Stimulated activated naive B cell treated with anti-CD40 and anti-IgM and Interleukin-4, amounts not matched to agents 10 μg/mL and 1 μg/mL and 100 μg/mL, for 72 hours (primary cell): Measurements from ENCODE around the gene SLC5A6.

Source experiments
- ATAC-seq, 2 donors: fragments of 150-1000 bp; cut with Tn5 transposase; replicated peaks; 2 replicates each; pipeline ENCODE4 v1.10.0; 2021; ENCODE audit warnings: moderate library complexity in 1 of 2
- DNase-seq: peaks from one replicate; pipeline ENCODE4 v3.0.0; 2021
- H3K27ac Mint-ChIP-seq: one replicate; pipeline ENCODE4 v1.8.0; 2022; ENCODE audit warnings: mild to moderate bottlenecking, mixed read lengths
- H3K27me3 Mint-ChIP-seq, 2 donors: one replicate each; pipeline ENCODE4 v1.8.0; 2022; ENCODE audit warnings: mixed read lengths in 2 of 2
- H3K36me3 Mint-ChIP-seq, 2 donors: one replicate each; pipeline ENCODE4 v1.8.0; 2022; ENCODE audit warnings: mixed read lengths in 2 of 2, mild to moderate bottlenecking in 1 of 2
- H3K4me1 Mint-ChIP-seq, 2 donors: one replicate each; pipeline ENCODE4 v1.8.0; 2022; ENCODE audit warnings: mixed read lengths in 2 of 2, mild to moderate bottlenecking in 1 of 2
- H3K4me3 Mint-ChIP-seq, 2 donors: one replicate each; pipeline ENCODE4 v1.8.0; 2022; ENCODE audit warnings: mild to moderate bottlenecking in 2 of 2, mixed read lengths in 2 of 2, moderate library complexity in 1 of 2
- H3K9me3 Mint-ChIP-seq, 2 donors: one replicate each; pipeline ENCODE4 v1.8.0; 2022; ENCODE audit warnings: mixed read lengths in 2 of 2, mild to moderate bottlenecking in 1 of 2

The SLC5A6 gene

GRCh38 chr2:27159271-27159670 is 52.8 kb downstream of the SLC5A6 start:
- ATAC-seq (no peak), DNase-seq (no peak)
- Mint-ChIP-seq H3K36me3 (no peaks in the 10 kb centered on the region), H3K4me3 (no peak overlapping the region), H3K27me3 (peaks cover 4 to 9% of the 10 kb centered on the region in 2 donors), H3K27ac (no peak overlapping the region), H3K9me3 (no peaks in the 10 kb centered on the region), H3K4me1 (peaks cover 2 to 11% of the 10 kb centered on the region in 2 donors)

GRCh38 chr2:27158468-27158867 is 53.6 kb downstream of the SLC5A6 start:
- DNase-seq: no peak
- peaks cover under 1 to 6% of the 10 kb centered on the region in 2 donors for H3K4me1 Mint-ChIP-seq
- H3K27ac Mint-ChIP-seq: no peak overlapping the region
- no peaks in the 10 kb centered on the region for H3K36me3 Mint-ChIP-seq
- no peak for ATAC-seq
- no peaks in the 10 kb centered on the region for H3K9me3 Mint-ChIP-seq
- H3K27me3 Mint-ChIP-seq: peaks cover 4 to 9% of the 10 kb centered on the region in 2 donors
- no peak overlapping the region for H3K4me3 Mint-ChIP-seq

- peaks cover 4 to 14% of the 10 kb centered on the region in 2 donors for H3K27me3 Mint-ChIP-seq
- H3K36me3 Mint-ChIP-seq: no peaks in the 10 kb centered on the region
- DNase-seq: no peak
- no peak for ATAC-seq
- H3K9me3 Mint-ChIP-seq: no peaks in the 10 kb centered on the region
- no peak overlapping the region for H3K4me3 Mint-ChIP-seq
- H3K27ac Mint-ChIP-seq: no peak overlapping the region
- H3K4me1 Mint-ChIP-seq: peaks cover 7 to 9% of the 10 kb centered on the region in 2 donors
These were observed 57.0 kb downstream of the SLC5A6 start for GRCh38 chr2:27155069-27155520.

GRCh38 chr2:27154488-27154887 is 57.6 kb downstream of the SLC5A6 start:
- DNase-seq (no peak), ATAC-seq (no peak)
- Mint-ChIP-seq H3K9me3 (no peaks in the 10 kb centered on the region), H3K36me3 (no peaks in the 10 kb centered on the region), H3K4me1 (peaks cover 7 to 9% of the 10 kb centered on the region in 2 donors), H3K4me3 (no peak overlapping the region), H3K27me3 (peaks cover 4 to 14% of the 10 kb centered on the region in 2 donors), H3K27ac (no peak overlapping the region)

- no peaks in the 10 kb centered on the region for H3K36me3 Mint-ChIP-seq
These were observed 59.1 kb downstream of the SLC5A6 start for GRCh38 chr2:27152796-27153464.

GRCh38 chr2:27152102-27152795 is 59.8 kb downstream of the SLC5A6 start:
- no peak overlapping the region for H3K4me3 Mint-ChIP-seq
- no peaks in the 10 kb centered on the region for H3K9me3 Mint-ChIP-seq
- H3K4me1 Mint-ChIP-seq: peaks cover 7 to 9% of the 10 kb centered on the region in 2 donors
- H3K27ac Mint-ChIP-seq: no peak overlapping the region
- ATAC-seq: peak in 1 of 2 donors; percentile 5
- DNase-seq: no peak
- peaks cover 8 to 13% of the 10 kb centered on the region in 2 donors for H3K27me3 Mint-ChIP-seq
- no peaks in the 10 kb centered on the region for H3K36me3 Mint-ChIP-seq

More at GRCh38 chr2:27152796-27153464, 59.1 kb downstream of the SLC5A6 start:
- H3K4me1 Mint-ChIP-seq: peaks cover 7 to 9% of the 10 kb centered on the region in 2 donors
- no peak overlapping the region for H3K4me3 Mint-ChIP-seq
- no peaks in the 10 kb centered on the region for H3K9me3 Mint-ChIP-seq
- DNase-seq (no peak), ATAC-seq (peak; percentile 38 to 64)
- peaks cover 6 to 9% of the 10 kb centered on the region in 2 donors for H3K27me3 Mint-ChIP-seq
- H3K27ac Mint-ChIP-seq: no peak overlapping the region

- ATAC-seq (no peak), DNase-seq (no peak)
- Mint-ChIP-seq H3K4me1 (peaks cover 7 to 9% of the 10 kb centered on the region in 2 donors), H3K9me3 (no peaks in the 10 kb centered on the region), H3K4me3 (no peak overlapping the region), H3K36me3 (no peaks in the 10 kb centered on the region), H3K27ac (no peak overlapping the region), H3K27me3 (peaks cover 8 to 13% of the 10 kb centered on the region in 2 donors)
These were observed 61.3 kb downstream of the SLC5A6 start for GRCh38 chr2:27150639-27151230.
